HK-2 (cell line): Measurements from ENCODE around the gene OR2A7.
"Not testable (repeated sequence)": the region's sequence is repeated elsewhere in the genome, so short reads cannot be mapped to it uniquely, and the experiment has no call there.

Experiments used
- DNase-seq: peaks from one replicate; pipeline ENCODE4 v3.0.0-alpha.2; 2018; ENCODE audit not compliant: unreplicated experiment

Gene OR2A7

GRCh38 chr7:144255471-144255897, 9.1 kb downstream of the OR2A7 start:
- DNase-seq, result no peak

DNA sequence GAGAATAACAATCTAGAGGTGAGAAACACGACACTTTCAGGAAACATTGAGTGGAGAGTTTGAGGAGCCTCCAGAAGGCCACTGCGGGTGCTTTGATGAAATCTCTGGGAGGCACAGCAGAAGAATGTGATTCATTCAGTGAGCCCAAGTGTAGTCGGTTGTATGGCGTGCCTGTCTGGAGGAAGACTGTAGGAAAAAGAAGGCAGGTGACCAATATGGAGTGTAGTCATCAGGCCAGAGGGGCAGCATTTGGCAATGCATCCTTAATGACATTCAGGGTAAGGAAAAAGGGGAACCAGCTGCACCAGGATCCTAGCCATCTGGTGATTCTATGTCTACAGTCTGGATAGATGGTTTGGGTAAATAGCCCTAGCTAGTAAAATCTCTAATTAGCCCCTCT, 12.3 kb downstream of the OR2A7 start:
- DNase-seq, result not testable (repeated sequence)

DNA sequence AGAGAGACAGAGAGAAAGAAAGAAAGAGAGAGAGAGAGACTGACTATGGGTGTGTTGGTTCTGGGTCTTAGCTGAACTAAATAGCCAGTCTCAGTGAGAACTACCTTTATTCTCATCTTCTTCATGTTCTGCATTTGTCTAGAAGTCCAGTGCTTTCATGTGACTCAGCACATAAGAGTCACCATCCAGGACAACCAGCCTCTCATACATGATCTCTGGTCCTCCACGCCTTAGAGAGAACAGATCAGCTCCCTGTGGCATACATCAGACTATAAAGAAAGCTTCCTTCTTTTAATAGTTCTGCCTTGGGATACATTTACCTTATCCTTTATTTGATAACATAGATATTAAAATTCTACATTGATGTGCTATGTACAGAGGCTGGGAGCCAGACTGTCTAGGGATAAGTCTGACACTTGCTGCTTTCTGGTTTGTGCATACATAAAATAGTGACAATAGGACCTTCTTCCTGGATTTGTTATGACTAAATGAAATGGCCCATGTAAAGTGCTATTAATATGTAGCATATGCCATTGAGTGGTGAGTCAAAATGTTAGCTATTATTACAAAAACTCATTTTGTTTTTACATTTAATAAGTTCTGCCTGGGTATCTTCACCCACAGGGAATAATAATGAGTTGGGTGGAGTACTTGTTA, 16.8 kb downstream of the OR2A7 start:
- not testable (repeated sequence) for DNase-seq

- not testable (repeated sequence) for DNase-seq
Measured at GRCh38 chr7:144246967-144247366, 17.6 kb downstream of the OR2A7 start.

GRCh38 chr7:144245372-144245771, 19.2 kb downstream of the OR2A7 start:
- not testable (repeated sequence) for DNase-seq

DNA sequence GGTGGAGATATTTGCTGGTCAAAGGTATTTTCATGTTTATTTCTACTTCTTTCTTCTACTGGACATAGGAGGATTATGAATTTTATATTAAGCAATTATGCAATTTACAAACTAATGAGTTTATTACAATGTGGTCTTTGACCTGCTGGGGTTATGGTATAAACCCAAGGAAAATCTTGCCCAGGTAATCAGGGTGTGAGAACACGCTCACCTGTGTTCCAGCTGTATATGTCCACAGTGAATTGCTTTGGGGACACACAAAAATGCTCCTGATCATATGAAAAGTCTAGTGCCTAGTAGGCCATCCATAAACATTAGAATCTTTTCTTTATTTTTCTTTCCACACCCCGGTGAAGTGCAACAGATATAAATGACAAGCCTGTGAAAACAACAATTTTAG, 25.2 kb downstream of the OR2A7 start, which contains the start of gene OR2A42:
Gene OR2A42, minus strand, starts transcription at position 241 of the 400 bp plus-strand sequence. CDS start 6,762 bp downstream, outside the sequence.
- DNase-seq, result not testable (repeated sequence)

- not testable (repeated sequence) for DNase-seq
Measured at GRCh38 chr7:144238530-144239082, 26.0 kb downstream of the OR2A7 start.

DNA sequence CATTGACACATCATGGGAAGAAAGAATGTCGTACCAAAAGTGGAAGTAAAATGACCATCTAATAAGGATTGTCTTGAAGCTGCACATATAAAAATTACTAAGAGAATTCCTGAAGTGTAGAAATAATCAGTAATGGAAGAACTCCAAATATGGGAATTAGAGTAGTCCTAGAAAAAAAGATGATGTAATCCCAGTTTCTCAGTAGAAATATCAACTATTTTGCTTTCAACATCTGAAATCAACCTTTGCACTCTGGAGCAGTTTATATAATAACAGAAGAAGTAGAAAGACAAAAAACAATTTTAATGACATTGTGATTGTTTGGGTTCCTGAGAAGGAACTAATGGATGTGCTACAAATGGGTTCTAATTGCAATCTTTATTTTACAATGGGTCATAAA, 31.6 kb downstream of the OR2A7 start:
- DNase-seq, result not testable (repeated sequence)

DNA sequence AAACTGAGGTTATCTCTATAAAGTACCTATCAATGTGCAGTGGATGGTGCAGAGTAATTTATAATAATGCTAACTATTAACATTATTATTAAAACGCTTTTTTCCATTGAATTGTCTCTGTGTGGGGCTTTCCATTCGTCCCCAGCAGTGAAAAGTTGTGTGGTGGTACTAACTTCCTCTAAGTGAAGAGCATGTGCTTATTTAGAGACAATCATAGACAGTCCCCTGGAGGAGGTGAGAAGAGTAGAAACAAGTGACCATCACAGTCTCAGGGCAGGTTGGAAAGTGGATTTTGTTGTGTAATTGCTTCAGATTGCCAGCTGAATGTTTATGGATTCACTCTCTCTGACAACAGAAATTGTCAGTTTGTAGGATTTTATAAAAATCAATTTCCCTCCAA, 33.6 kb downstream of the OR2A7 start:
- DNase-seq, result not testable (repeated sequence)

DNA sequence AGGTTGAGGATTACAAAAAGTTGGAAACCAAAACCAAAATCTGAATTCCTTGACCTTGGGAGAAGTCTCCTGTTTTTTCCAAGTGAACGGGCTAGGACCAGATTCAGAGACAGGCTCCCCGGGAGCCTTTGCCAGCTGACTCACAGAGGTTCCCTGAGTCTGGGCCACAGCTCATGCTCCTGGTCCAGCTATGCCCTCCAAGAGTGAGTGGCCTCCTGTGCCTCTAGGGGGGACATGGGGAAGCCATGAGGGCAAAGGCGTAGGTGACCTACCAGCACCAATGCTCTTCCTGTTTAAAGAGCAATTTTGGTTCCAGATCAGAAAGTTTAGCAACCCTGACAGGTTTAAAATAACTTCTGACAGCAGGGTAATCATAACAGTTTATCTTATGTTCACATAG, 35.8 kb downstream of the OR2A7 start:
- DNase-seq, result not testable (repeated sequence)

DNA sequence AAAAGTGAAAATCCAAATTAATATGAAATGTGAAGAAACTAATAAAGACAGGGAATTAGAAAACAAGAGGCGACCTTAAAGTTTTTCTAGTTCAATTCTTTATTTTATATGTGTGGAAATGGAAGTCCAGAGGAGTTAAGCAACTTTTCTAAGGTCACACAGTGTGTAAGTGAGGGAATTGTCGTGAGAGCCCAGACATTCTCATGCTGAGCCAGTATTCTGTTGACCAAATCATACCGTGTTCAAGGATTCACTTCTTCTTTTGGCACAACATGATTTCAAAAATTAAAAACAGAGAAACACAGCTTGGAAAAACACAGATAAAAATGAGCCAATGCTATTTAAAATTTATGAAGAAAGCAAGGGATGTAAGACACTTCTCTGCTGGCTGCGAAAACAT, 37.7 kb downstream of the OR2A7 start:
- DNase-seq, result not testable (repeated sequence)

DNA sequence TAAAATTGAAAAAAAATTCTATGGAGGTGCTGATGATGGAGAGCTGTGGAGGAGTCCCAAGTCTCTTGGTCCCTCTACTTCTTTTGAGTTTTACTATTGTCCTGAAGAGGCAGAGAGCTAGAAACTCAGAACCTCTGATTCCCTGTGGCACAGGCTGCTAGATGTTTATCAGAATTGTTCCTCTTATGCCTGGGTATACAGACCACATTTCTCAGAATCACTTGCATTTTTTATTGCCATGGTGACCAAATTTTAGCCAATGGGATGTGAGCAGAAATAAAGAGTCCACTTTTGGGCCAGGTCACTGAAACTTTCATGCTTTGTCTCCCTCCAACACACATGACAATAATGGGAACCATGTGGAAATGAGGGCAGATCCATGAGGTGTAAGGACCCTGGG, 40.9 kb downstream of the OR2A7 start:
- not testable (repeated sequence) for DNase-seq

GRCh38 chr7:144220531-144220930, 44.1 kb downstream of the OR2A7 start:
- DNase-seq, result not testable (repeated sequence)

DNA sequence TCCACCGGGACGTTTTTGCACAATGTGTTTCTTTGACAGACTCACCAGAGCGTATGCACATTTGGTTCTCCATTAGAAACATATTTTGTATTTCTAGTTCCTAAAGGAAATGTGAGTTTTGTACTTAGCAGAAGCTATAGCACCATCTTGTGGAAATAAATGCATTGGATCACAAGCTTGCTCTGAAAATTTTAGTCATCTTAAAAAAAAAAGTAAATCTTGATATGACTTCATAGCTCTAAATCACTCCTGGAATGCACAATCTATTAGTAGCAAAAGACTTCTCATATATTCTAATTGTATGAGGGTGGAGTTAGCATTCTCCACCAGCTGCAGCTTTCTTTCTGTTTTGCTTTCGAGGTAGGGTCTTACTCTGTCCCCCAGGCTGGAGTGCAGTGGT, 45.4 kb downstream of the OR2A7 start:
- not testable (repeated sequence) for DNase-seq

- DNase-seq, result not testable (repeated sequence)
Measured at GRCh38 chr7:144218581-144218980, 46.0 kb downstream of the OR2A7 start.

DNA sequence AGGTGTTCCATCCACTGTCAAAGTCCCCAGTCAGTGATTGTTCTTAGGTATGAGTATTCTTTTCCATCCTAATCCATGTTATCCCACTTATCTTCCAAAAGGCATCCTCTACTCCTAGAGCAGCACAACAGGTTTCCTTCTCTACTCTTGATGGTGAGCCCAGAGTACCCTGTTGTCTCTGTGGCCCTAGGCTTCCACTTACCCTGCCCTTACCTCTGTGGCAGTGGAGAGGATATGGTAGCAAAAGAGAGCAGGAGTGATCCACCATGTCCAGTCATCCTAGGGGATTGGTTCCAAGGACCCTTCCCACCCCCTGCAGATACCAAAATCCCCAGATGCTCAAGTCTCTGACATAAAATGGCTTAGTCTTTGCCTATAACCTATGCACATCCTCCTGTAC, 47.4 kb downstream of the OR2A7 start:
- DNase-seq, result not testable (repeated sequence)
